NCI-H2196 (cell line): ENCODE results near the gene UBE2V1.
"Not testable (repeated sequence)": the region's sequence is repeated elsewhere in the genome, so short reads cannot be mapped to it uniquely, and the experiment has no call there.

Source experiments
- DNase-seq: peaks from one replicate; lab custom pipeline; 2025; ENCODE audit not compliant: unreplicated experiment; lab: John Stamatoyannopoulos, UW

Gene UBE2V1

DNA sequence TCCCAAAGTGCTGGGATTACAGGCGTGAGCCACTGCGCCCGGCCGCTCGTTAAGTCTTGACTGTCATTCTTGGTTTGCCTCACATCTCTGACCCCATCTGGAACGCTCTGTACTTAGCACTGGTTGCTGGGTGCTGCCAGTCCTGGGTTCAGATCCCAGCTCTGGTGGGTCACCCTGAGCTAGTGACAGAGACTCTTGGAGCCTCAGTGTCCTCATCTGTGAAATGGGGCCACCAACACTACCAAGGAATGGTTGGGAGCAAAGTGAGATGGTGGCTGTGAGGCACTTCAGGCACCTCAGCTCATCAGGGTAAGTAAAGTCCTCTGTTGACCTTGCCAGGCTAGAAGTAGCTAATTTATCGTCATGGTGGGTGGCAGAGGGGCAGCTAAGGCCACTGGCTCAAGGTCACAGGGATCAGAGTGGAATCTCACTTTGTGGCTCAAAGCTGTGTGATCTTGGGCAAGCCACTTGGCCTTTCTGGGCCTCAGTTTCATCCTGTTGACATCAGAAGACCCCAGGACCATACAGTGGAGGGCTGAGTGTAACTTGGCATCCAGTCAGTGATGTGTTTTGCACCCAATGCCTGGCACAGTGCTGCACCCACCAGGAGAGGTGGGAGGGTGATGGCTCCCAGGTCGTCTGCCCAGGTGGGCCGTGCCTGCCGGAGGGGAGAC lies 46.7 kb downstream of the UBE2V1 start:
- DNase-seq: no peak

DNA sequence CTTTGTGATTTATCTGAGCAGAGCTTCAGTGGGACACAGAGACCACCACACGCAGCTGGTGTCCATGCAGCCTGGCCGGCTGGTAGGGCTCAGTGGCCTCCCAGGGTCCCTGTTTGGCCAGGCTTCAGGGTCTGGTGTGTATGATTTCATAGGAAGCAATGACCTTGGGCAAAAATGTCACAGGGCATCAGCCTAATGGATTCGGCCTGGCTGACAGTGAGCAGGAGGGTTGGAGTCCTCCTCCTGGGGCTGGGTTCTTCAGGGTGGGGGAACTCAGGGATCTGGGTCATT lies 47.7 kb downstream of the UBE2V1 start:
- DNase-seq: no peak

GRCh38 chr20:50063763-50064162 lies 49.2 kb downstream of the UBE2V1 start:
- DNase-seq: not testable (repeated sequence)

DNA sequence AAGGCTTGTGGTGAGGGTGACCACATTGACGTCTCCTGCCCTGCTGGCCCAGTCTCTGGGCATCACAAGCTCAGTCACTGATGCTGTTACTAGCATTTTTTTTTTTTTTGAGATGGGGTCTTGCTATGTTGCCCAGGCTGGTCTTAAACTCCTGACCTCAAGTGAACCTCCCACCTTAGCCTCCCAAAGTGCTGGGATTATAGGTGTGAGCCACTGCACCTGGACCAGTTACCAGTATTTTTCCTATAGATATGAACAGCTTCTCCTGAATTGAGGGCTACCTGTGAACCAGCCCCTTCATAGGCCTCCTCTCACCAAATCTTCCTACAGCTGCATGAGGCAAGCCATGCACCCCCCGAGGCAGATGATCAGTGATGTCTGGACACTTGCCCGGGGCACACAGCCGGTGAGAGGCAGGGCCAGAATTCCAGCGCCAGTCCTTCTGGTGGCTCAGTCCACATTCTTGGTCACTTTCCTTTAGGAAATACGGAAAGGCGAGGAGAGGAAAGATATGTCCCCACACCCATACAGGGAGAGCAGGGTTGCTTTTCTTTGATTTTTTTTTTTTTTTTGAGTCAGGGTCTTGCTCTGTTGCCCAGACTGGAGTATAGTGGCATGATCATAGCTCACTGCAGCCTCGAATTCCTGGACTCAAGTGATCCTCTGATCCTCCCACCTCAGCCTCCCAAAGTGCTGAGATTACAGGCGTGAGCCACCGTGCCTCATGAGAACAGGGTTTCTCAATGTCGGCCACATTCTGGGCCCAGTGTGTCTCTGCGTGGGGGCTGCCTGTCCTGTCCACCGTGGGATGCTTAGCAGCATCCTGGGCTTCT lies 50.7 kb downstream of the UBE2V1 start:
- DNase-seq: no peak

DNA sequence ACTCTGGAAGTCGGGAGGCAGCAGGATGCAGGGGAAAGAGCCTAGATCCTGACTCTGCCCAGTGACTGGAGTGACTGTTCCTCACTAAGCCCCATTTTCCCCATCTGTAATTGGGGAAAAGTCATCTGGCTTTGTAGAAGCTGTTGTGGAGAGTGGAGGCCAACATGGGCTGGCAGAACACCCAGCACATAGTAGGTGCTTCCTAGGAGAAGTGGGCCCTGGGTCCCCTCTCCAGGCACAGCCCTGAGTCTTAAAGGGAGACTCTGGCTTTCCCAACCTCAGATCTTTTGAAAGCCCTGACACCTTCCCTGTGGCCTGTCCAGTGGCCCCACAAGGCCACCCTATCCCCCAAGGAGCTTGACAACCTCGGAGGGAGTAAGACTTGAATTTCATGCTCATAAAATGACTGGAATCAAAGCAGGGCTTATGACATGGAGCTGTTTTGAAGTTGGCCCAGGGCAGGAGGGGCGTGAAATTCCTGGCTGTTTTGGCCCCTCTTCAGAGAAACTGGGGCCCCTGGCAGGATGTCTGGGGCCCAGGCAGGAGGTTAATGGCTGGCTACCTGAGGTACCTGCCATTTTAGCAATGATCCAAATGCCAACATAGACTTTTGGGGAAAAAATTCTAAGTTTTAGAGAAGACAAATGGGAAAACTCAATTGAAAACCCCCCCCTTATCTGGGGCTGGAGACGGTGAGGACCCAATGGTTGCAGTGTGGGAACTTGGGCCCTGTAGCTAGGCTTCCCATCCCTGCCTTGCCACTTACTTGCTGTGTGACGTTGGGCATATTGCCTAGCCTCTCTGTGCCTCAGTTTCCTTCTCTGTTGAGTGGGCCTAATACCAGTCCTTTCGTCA lies 51.6 kb downstream of the UBE2V1 start:
- DNase-seq: no peak

GRCh38 chr20:50058662-50059402 lies 54.1 kb downstream of the UBE2V1 start:
- no peak for DNase-seq

DNA sequence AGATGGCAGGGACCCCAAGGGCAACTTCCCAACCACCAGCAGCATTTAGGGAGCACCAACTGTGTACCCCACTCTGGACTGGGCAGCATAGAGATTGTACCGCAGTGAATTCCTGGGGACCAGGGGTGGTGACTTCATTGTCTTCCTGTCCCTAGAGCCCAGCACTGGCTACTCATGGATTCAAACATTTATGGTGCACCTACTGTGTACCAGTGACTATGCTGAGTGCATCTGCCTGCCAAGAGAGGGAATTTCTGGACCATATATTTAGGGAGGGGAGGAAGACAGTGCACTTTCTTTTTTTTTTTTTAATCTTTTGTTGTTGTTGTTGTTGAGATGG lies 55.3 kb downstream of the UBE2V1 start:
- DNase-seq: no peak

- DNase-seq: no peak
These were observed 55.8 kb downstream of the UBE2V1 start for GRCh38 chr20:50056951-50057713.

DNA sequence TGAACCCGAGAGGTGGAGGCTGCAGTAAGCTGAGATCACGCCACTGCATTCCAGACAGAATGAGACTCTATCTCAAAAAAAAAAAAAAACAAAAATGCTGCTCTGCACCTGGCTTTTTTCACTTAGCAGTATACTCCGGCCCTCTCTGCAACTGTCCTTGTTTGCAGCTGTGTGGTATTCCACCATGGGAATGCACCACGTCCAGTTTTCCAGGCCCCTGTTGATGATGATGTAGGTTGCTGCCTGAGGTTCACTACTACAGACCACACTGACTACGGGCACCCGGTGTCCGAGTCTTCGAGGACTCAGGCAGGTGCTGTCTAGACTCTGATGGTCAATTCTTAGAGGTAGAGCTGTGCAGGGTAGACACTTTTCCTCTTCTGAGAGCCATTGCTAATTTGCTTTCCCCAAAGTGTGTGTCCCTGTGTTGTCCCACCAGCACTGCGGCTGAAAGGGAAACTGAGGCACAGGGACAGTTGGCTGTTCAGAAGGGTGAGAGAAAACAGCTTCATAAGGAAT lies 56.5 kb downstream of the UBE2V1 start:
- no peak for DNase-seq

GRCh38 chr20:50055524-50056083 lies 57.3 kb downstream of the UBE2V1 start:
- no peak for DNase-seq

GRCh38 chr20:50054626-50055511 lies 58.1 kb downstream of the UBE2V1 start:
- DNase-seq: no peak

DNA sequence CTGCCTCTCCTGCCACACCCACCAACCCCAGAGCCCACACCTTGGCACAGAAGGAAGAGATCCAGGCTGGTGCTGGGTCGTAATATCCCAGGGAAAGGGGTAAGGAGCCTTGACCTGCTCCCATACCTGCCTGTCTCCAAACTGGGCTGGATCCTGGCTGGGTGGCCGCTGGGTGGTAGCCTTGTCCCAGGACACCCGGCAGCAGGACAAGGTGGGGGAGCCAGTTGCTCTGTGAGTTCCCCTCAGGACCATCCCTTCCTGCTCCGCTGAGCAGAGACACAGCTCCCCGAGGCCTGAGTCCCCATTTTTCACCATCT lies 58.8 kb downstream of the UBE2V1 start:
- DNase-seq: no peak

GRCh38 chr20:50053362-50054230 lies 59.4 kb downstream of the UBE2V1 start:
- DNase-seq: peak; percentile 19

GRCh38 chr20:50052550-50053361 lies 60.2 kb downstream of the UBE2V1 start:
- DNase-seq: no peak

GRCh38 chr20:50050660-50051308 lies 62.2 kb downstream of the UBE2V1 start:
- no peak for DNase-seq

DNA sequence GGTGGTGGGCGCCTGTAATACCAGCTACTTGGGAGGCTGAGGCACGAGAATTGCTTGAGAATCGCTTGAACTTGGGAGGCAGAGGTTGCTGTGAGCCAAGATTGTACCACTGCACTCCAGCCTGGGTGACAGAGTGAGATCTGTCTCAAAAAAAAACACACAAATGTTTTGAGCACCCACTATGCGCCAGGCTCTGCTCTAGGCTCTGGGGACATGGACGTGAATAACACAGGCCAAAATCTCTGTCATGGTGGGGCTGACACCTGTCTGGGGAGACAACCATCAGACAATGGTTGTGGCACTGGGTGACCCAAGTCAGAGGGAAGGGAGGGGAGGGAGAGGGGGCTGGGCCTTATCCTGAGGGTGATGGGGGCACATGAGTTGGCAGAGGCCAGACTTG lies 62.7 kb downstream of the UBE2V1 start:
- DNase-seq: no peak
